GM19468 (cell line): Measurements from ENCODE around the gene PCBP1.
"Not testable (repeated sequence)": the region's sequence is repeated elsewhere in the genome, so short reads cannot be mapped to it uniquely, and the experiment has no call there.

Source experiments
- ATAC-seq: cut with Tn5 transposase; IDR thresholded peaks from one replicate; pipeline ENCODE4 v1.9.1; 2021; ENCODE audit warnings: mild to moderate bottlenecking, moderate library complexity, moderate number of reproducible peaks; ENCODE audit not compliant: unreplicated experiment; ENCODE audit errors: extremely low read depth

Gene PCBP1

GRCh38 chr2:70078384-70078783 lies 8.9 kb upstream of the PCBP1 start:
- no peak for ATAC-seq

- no peak for ATAC-seq
These were observed 6.6 kb upstream of the PCBP1 start for GRCh38 chr2:70080610-70081200.

- no peak for ATAC-seq
These were observed 6.1 kb upstream of the PCBP1 start for GRCh38 chr2:70081221-70081620.

- ATAC-seq, result peak; percentile 43
These were observed 3.7 kb upstream of the PCBP1 start for GRCh38 chr2:70083344-70084156.

- no peak for ATAC-seq
These were observed 2.1 kb upstream of the PCBP1 start for GRCh38 chr2:70084973-70085710.

GRCh38 chr2:70085711-70086277 lies 1.5 kb upstream of the PCBP1 start:
- no peak for ATAC-seq

GRCh38 chr2:70086278-70086837 lies 919 bp upstream of the PCBP1 start:
- ATAC-seq, result no peak

GRCh38 chr2:70087702-70088597 lies 673 bp downstream of the PCBP1 start:
- no peak for ATAC-seq

GRCh38 chr2:70088598-70089219 lies 1.4 kb downstream of the PCBP1 start:
- ATAC-seq, result no peak

GRCh38 chr2:70089220-70089982 lies 2.1 kb downstream of the PCBP1 start:
- no peak for ATAC-seq

- no peak for ATAC-seq
These were observed 2.8 kb downstream of the PCBP1 start for GRCh38 chr2:70089983-70090525.

- ATAC-seq, result no peak
These were observed 3.5 kb downstream of the PCBP1 start for GRCh38 chr2:70090706-70091334.

GRCh38 chr2:70091364-70091763 lies 4.1 kb downstream of the PCBP1 start:
- ATAC-seq, result no peak

GRCh38 chr2:70091816-70092215 lies 4.5 kb downstream of the PCBP1 start:
- no peak for ATAC-seq

GRCh38 chr2:70092576-70093243 lies 5.4 kb downstream of the PCBP1 start:
- not testable (repeated sequence) for ATAC-seq

- ATAC-seq, result no peak
These were observed 7.1 kb downstream of the PCBP1 start for GRCh38 chr2:70094171-70094977.
